ENCODE data around the gene BSX. TPM values are rescaled to one million over a fixed set of nuclear protein-coding genes. Genes with fewer than 3 reads are reported as not detected.

Gene BSX
- total and polyA plus RNA-seq, 2 of the 4 experiments (the other 2 are of a cell fraction), result not detected

GRCh38 chr11:122931510-122931909 is 50.1 kb downstream of the BSX start:
- no peaks in the 10 kb centered on the region for H3K36me3 ChIP-seq (ENCODE audit: control insufficient read depth, insufficient read depth, low read length)
- H3K4me3 ChIP-seq (ENCODE audit: insufficient read depth, low read depth, low read length), result no peak overlapping the region
- no peak overlapping the region for H4K91ac ChIP-seq (ENCODE audit: insufficient read depth, low read depth, low read length)
- no peak overlapping the region for H2BK120ac ChIP-seq (ENCODE audit: low read depth, low read length)
- DNase-seq (no peak), ATAC-seq (ENCODE audit: low read depth) (no peak)
- no peaks in the 10 kb centered on the region for H3K9me1 ChIP-seq (ENCODE audit: insufficient read depth, low read length)
- no peaks in the 10 kb centered on the region for H3K4me1 ChIP-seq (ENCODE audit: control insufficient read depth, insufficient read depth, low read length)
- no peak overlapping the region for H3K27ac ChIP-seq (ENCODE audit: insufficient read depth, low read length)
- H2AFZ ChIP-seq (replicated peaks; ENCODE audit: low read length, poor library complexity), result no peak overlapping the region
- no peak overlapping the region for H2BK15ac ChIP-seq (ENCODE audit: low read depth, low read length)
- H3K56ac ChIP-seq (ENCODE audit: extremely low read depth, insufficient read depth, low read length), result no peak overlapping the region
- H3K9ac ChIP-seq (ENCODE audit: low read depth, low read length), result no peak overlapping the region
- H2BK20ac ChIP-seq (ENCODE audit: low read depth, low read length), result no peak overlapping the region
- peaks cover 22% of the 10 kb centered on the region for H3K27me3 ChIP-seq (ENCODE audit: control insufficient read depth, insufficient read depth, low read length)
- no peaks in the 10 kb centered on the region for H3K9me3 ChIP-seq (ENCODE audit: control insufficient read depth, insufficient read depth, low read length)
- TF ChIP-seq CHD1 (IDR thresholded peaks at IDR 0.05; ENCODE audit: low read depth, low read length) (no peak), RCOR1 (IDR thresholded peaks at IDR 0.05; ENCODE audit: insufficient replicate concordance, low read length) (no peak), NFE2L2 (IDR thresholded peaks at IDR 0.05; ENCODE audit: low read depth, low read length) (no peak), FOS (IDR thresholded peaks at IDR 0.05; ENCODE audit: low read depth, low read length) (no peak), ELK1 (IDR thresholded peaks at IDR 0.05; ENCODE audit: borderline replicate concordance, low read depth, low read length) (no peak), CTCF (conservative IDR thresholded peaks at IDR 0.05; ENCODE audit: low read depth, low read length) (no peak), SMC3 (IDR thresholded peaks at IDR 0.05; ENCODE audit: low read depth, low read length) (no peak), RAD21 (IDR thresholded peaks at IDR 0.05; ENCODE audit: low read length) (no peak), MAFK (IDR thresholded peaks at IDR 0.05; ENCODE audit: low read depth, low read length) (no peak), MXI1 (IDR thresholded peaks at IDR 0.05; ENCODE audit: borderline replicate concordance, low read depth, low read length) (no peak), POLR2A (IDR thresholded peaks at IDR 0.05; ENCODE audit: low read depth, low read length) (no peak), RFX5 (IDR thresholded peaks at IDR 0.05; ENCODE audit: low read depth, low read length) (no peak), CEBPB (IDR thresholded peaks at IDR 0.05; ENCODE audit: low read depth, low read length) (no peak), BHLHE40 (IDR thresholded peaks at IDR 0.05; ENCODE audit: low read depth, low read length) (no peak), MAZ (IDR thresholded peaks at IDR 0.05; ENCODE audit: borderline replicate concordance, low read depth, low read length) (no peak)
- TF ChIP-seq, protein P1, sequence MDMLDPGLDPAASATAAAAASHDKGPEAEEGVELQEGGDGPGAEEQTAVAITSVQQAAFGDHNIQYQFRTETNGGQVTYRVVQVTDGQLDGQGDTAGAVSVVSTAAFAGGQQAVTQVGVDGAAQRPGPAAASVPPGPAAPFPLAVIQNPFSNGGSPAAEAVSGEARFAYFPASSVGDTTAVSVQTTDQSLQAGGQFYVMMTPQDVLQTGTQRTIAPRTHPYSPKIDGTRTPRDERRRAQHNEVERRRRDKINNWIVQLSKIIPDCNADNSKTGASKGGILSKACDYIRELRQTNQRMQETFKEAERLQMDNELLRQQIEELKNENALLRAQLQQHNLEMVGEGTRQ (IDR thresholded peaks at IDR 0.05; ENCODE audit: low read depth, low read length), result no peak
- H3K4me2 ChIP-seq (ENCODE audit: low read depth, low read length), result no peak overlapping the region
- H3K79me1 ChIP-seq (ENCODE audit: low read depth in 1 of 2, low read length in 2 of 2), result no peaks in the 10 kb centered on the region
- H2AK9ac ChIP-seq (replicated peaks; ENCODE audit: low read depth, low read length, poor library complexity), result no peak overlapping the region
- POLR2A ChIA-PET (ENCODE audit: unreplicated experiment), result no interaction called here
- H4K8ac ChIP-seq (ENCODE audit: low read depth in 2 of 2, low read length in 2 of 2), result no peak overlapping the region
- H3K18ac ChIP-seq (ENCODE audit: low read depth, low read length), result no peak overlapping the region
- H3K4ac ChIP-seq (ENCODE audit: low read depth, low read length), result no peak overlapping the region
- no peaks in the 10 kb centered on the region for H4K20me1 ChIP-seq (ENCODE audit: insufficient read depth, low read length)
- H4K5ac ChIP-seq (ENCODE audit: low read depth, low read length), result no peak overlapping the region
- no TSS peak for BruUV-seq (replicated peaks)
- dilution Hi-C loops (cut with HindIII; ENCODE audit: low sequenced_read_pairs, unreplicated experiment) (no loop called here), intact Hi-C loops (cut with micrococcal nuclease) (no loop called here), in situ Hi-C loops (cut with MboI; ENCODE audit: low sequenced_read_pairs) (no loop called here)
- no peak overlapping the region for H3K23ac ChIP-seq (ENCODE audit: low read depth, low read length)
- H2BK5ac ChIP-seq (ENCODE audit: low read depth, low read length, poor library complexity, severe bottlenecking), result no peak overlapping the region
- CTCF ChIA-PET, result no interaction called here
- no peak overlapping the region for H3K14ac ChIP-seq (replicated peaks; ENCODE audit: low read depth, low read length)
- 80% methylated on average over 1 of the region's 6 CpGs; no CpG with 5 or more reads in 1 of the 2 experiments for WGBS, 2 experiments (ENCODE audit: extremely low coverage in 2 of 2, insufficient read length in 1 of 2)
- no peak overlapping the region for H2AK5ac ChIP-seq (ENCODE audit: low read depth, low read length)

Measured in IMR-90 (cell line).